GM21723 (cell line): Measurements from ENCODE around the gene ZNF580.

ENCODE experiments used
- ATAC-seq: cut with Tn5 transposase; IDR thresholded peaks from one replicate; pipeline ENCODE4 v1.9.1; 2021; ENCODE audit warnings: mild to moderate bottlenecking, moderate library complexity; ENCODE audit not compliant: unreplicated experiment

The ZNF580 gene

GRCh38 chr19:55656988-55657747, 16.4 kb downstream of the ZNF580 start:
- no peak for ATAC-seq

GRCh38 chr19:55658846-55659459, 18.2 kb downstream of the ZNF580 start:
- no peak for ATAC-seq

- ATAC-seq = no peak
These were observed 19.0 kb downstream of the ZNF580 start for GRCh38 chr19:55659822-55660221.

GRCh38 chr19:55660404-55660803, 19.6 kb downstream of the ZNF580 start:
- no peak for ATAC-seq

- no peak for ATAC-seq
These were observed 20.2 kb downstream of the ZNF580 start for GRCh38 chr19:55660991-55661390.

GRCh38 chr19:55661826-55662225, 21.0 kb downstream of the ZNF580 start:
- no peak for ATAC-seq

GRCh38 chr19:55663846-55664536, 23.2 kb downstream of the ZNF580 start:
- no peak for ATAC-seq

- ATAC-seq = no peak
These were observed 25.7 kb downstream of the ZNF580 start for GRCh38 chr19:55666343-55667005.

- no peak for ATAC-seq
These were observed 26.2 kb downstream of the ZNF580 start for GRCh38 chr19:55667006-55667381.

- ATAC-seq = no peak
These were observed 26.7 kb downstream of the ZNF580 start for GRCh38 chr19:55667511-55667910.

GRCh38 chr19:55667958-55668357, 27.2 kb downstream of the ZNF580 start:
- ATAC-seq = no peak

GRCh38 chr19:55668603-55669348, 28.0 kb downstream of the ZNF580 start:
- no peak for ATAC-seq

- no peak for ATAC-seq
These were observed 28.8 kb downstream of the ZNF580 start for GRCh38 chr19:55669418-55670279.

- ATAC-seq = no peak
These were observed 29.7 kb downstream of the ZNF580 start for GRCh38 chr19:55670280-55671053.

- no peak for ATAC-seq
These were observed 30.2 kb downstream of the ZNF580 start for GRCh38 chr19:55671054-55671378.

GRCh38 chr19:55672418-55672817, 31.6 kb downstream of the ZNF580 start:
- ATAC-seq = no peak

GRCh38 chr19:55673465-55673864, 32.7 kb downstream of the ZNF580 start:
- ATAC-seq = no peak

GRCh38 chr19:55673889-55674288, 33.1 kb downstream of the ZNF580 start:
- ATAC-seq = no peak

GRCh38 chr19:55674459-55674840, 33.6 kb downstream of the ZNF580 start:
- no peak for ATAC-seq
